G401 (cell line): ENCODE data around the gene SHB. TPM values are rescaled to one million over a fixed set of nuclear protein-coding genes. Genes with fewer than 3 reads are reported as not detected.

Source experiments
- DNase-seq: peaks from one replicate; pipeline ENCODE4 v3.0.0-alpha.2; 2015; ENCODE audit warnings: low spot score
- in situ Hi-C: cut with HindIII; loops from 2 replicates; pipeline ENCODE4 v1.10.0; 2016; ENCODE audit warnings: low sequenced_read_pairs, mixed read lengths
- total RNA-seq: library from RNA; depleted of rRNA; stranded (reverse); fragments of >200 nt; shearing (Covaris generic); gene quantifications from 2 replicates; pipeline ENCODE4 v1.2.3, GENCODE V29; 2014

SHB gene
- total RNA-seq, 1 experiment from 2014 or later: 18.4 TPM

DNA sequence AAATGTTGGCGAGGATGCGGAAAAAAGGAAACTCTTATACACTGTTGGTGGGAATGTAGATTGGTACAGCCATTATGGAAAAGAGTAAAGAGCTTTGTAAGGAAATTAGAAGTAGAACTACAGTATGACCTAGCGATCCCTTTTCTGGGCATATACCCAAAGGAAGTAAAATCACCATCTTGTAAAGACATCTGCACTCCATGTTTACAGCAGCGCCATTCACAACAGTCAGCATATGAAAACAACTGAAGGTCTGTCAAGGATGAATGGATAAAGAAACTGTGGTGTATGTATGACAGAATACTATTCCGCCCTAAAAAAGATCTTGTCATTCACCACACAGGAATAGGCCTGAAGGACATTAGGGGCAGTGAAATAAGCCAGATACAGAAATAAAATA, 137.4 kb downstream of the SHB start:
- in situ Hi-C loops: no loop called here
- no peak for DNase-seq

DNA sequence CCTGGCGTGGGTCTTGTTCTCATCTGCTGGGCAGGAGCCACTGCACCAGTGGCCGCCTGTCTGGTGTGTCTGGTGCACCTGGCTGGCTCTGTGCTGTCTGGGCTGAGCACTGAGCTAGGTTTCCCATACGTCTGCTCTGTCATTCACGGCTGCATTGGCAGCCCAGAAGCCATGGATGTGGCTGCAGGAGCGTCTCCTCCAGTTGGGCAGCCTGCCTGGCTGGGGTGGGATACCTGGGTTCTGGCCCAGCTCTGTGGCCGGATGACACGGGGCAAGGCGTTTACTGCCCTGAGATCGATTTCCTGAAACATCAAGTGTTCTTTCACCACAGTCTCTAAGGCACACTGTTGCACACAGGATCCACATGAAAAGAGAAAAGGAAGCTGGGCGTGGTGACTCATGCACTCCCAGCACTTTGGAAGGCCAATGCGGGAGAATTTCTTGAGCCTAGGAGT, 139.6 kb downstream of the SHB start:
- DNase-seq: no peak
- in situ Hi-C loops: no loop called here

DNA sequence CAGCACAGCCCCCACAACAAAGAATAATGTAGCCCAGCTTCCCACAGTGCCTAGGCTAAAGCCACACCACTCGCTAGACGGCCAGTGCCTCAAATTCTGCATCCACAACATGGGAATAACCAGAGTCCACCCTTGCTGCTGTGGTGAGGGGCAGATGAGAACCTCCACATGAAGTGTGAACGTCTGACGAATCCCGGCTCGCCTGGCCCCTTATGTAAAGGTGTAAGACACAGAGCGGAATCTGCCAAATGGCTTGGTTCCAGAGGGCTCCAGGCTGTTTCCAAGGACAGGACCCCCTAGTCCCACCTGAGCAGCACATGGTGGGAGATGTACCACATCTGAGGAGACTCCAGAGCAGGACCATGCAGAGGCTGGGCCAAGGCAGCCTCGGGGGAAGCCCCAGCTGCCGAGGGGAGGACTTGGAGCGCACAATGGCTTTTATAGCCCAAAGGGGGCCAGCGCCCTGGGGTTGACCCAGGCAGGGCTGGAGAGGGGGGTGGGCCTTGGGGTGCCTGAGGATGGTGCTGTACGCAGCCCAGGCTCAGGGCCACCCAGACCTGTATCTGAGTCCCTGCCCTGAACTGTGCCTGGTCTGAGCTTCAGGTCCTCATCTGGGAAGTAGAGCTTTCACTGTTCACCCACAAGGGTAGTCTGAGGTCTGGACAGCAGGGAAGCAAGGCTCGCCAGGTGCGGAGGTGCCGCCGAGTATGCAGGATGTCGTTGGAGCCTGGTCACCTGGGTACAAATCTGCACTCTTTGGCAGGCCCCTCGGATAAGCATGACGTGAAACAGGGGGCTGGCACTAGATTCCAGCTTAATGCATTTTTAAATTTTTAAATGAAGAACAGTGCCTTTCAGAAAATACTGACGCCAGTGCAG, 140.2 kb downstream of the SHB start:
- DNase-seq: no peak

DNA sequence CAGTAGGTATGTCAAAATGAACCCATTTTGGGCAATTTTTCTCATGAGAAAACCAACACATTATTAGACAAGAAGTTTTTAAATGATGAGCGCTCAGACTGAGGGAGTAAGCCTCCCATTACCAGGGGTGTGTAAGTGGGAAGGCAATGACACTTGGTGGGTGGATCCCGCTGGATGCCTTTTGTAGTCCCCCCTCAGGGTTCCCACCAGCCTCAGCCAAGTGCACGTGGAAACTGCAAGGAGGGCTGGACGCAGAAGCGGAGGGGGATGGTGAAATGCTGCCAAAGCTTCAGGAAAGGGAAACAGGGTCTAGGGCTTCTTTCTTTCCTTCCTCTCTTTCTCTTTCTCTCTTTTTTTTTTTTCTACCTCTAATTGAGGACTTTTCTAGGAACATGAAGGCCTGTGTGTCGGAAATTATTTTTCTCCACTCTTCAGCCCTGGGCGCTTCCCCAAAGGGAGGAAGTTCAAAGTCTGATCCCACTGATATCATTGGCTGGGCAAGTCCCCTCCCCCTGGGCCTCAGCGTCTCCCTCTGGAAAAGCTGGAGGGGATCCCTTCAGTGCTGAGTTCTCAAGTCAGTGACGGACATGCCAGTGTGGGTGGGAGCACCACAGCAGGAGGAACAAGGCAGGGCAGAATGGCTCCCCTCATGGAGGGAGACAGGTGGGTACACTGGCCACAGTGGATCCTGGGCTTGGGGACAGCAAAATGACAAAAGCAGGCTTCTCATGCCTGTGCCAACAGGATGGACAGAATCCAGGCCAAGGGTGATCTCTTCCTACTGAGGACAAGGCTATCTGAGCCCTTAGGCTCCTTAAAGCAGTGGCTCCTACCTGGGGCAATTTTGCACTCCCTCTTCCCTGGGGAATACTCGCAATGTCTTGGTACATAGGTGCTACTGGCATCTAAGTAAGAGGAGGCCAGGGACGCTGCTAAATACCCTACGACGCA, 141.2 kb downstream of the SHB start:
- in situ Hi-C loops: no loop called here
- DNase-seq: no peak

More for the DNA sequence above, 140.2 kb downstream of the SHB start:
- in situ Hi-C loops: no loop called here

GRCh38 chr9:37927132-37927531, 141.9 kb downstream of the SHB start:
- no peak for DNase-seq
- in situ Hi-C loops: no loop called here

DNA sequence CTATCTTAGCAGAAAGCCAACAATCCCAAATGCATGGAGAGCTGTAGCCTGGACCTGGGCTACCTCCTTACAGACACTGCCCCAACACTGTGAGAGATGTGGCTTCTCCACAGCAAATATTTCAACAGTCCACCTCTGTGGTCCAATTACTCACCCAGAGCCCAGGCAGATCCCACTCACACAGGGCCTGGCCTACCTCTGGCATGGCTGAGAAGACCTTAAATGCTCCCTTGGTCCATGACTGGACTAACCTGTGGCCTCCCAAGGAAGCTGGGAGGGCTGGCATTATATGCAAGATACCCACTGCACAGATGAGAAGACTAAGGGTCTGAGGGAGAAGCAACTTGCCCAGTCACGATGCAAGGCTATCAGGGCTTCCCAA, 142.3 kb downstream of the SHB start:
- in situ Hi-C loops: no loop called here
- no peak for DNase-seq

GRCh38 chr9:37925786-37926736, 143.0 kb downstream of the SHB start:
- DNase-seq: no peak
- in situ Hi-C loops: no loop called here

GRCh38 chr9:37925006-37925405, 144.0 kb downstream of the SHB start:
- DNase-seq: no peak
- in situ Hi-C loops: no loop called here

GRCh38 chr9:37924538-37924937, 144.5 kb downstream of the SHB start:
- DNase-seq: no peak
- in situ Hi-C loops: no loop called here

GRCh38 chr9:37923796-37924427, 145.1 kb downstream of the SHB start:
- DNase-seq: no peak
- in situ Hi-C loops: no loop called here

DNA sequence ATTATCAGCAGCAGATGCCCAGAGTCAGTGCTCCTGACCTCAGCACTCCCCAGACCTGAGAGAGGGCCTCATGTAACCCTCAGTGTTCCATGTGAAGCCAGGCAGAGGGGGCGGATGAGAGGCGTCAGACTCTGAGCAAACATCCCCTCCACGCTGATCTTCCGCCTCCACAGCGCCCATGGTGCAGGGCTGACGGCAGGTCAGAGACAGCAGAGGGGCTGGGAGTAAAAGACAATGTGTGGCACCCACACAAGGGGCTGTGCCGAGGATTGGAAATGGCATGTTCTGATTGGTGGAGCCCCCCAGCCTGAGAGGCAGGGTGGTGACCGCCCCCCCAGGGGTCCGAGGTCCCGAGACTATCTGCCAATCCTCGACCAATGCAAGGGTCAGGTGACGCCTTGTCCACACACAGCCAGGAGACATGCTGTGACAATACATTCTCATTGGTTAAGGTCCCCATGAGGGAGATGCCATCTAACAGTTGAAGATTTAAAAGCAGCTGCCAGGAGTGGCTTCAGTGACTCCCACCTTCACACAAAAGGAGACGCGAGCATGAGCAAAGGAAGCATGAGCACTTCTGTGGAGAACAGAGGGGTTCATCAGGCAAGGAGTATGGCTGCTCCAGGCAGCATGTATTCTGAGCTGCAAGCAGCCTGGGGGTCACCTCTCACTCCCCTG, 145.8 kb downstream of the SHB start:
- no peak for DNase-seq
- in situ Hi-C loops: no loop called here

GRCh38 chr9:37922363-37923117, 146.5 kb downstream of the SHB start:
- DNase-seq: no peak
- in situ Hi-C loops: no loop called here

DNA sequence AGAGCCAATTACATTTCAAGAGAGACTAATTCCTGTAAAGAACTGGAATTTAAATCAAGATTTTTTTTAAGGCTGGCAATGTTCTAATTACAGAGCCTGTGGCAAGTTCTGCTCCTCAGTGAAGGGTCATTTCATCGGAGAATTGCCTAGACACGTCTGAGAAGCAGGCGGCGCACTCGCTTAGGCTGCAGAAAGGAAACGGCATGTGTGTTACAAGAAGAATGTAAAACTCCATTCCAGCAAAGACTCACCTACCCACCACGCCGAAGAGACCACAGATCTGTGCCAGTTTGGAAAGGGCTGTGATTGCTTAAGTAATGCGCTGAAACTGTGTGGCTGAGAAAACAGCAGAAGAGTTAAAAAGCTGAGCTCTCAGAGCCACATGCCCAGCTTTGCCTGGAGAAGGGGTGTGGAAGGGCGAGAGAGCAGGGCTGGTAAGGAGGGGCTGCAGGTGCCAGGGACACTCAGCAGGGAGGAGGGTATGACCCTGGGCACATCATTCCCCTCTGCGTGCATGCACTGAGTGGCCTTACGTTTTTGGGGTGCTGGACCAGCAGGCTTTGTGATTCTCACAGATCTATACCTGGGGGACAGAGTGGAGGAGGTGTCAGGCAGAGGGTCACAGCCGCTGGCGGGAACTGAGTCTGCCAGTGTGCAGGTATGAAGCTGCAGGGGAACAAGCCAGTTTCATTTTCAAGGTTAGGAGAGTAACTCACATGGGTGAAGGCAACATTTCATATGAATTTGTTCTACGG, 147.3 kb downstream of the SHB start:
- in situ Hi-C loops: no loop called here
- no peak for DNase-seq

DNA sequence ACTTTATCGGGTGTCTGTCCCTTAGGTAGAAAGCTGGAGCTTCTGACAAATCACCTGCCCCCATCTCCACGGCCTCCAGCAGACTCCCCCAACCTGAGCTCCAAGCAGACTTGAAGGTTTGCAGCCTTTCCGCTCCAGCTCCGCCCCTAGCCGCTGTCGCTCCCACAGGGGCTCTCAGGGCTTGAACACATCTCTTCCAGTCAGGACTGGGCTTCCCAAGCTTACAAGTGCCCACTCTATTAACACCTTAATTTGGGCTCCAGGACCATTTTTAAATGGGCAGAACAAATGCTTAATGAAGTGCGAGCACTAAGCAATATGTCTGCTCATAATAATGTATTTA, 147.9 kb downstream of the SHB start:
- in situ Hi-C loops: no loop called here
- DNase-seq: no peak

- no peak for DNase-seq
- in situ Hi-C loops: no loop called here
Observed at GRCh38 chr9:37920471-37921167, 148.4 kb downstream of the SHB start.

- DNase-seq: no peak
- in situ Hi-C loops: no loop called here
Observed at GRCh38 chr9:37919956-37920335, 149.1 kb downstream of the SHB start.
